BLaER1 (cell line): ENCODE measurements around the gene LZTS3.
"Not testable (repeated sequence)": the region's sequence is repeated elsewhere in the genome, so short reads cannot be mapped to it uniquely, and the experiment has no call there.

Experiments
- H3K27ac ChIP-seq: shearing (Covaris generic); formaldehyde crosslinking; 2 replicates; pipeline ENCODE4 v1.8.1; 2022
- H3K27me3 ChIP-seq: shearing (Covaris generic); formaldehyde crosslinking; 2 replicates; pipeline ENCODE4 v1.8.1; 2022
- H3K36me3 ChIP-seq: shearing (Covaris generic); formaldehyde crosslinking; 2 replicates; pipeline ENCODE4 v1.8.1; 2022
- H3K4me1 ChIP-seq: shearing (Covaris generic); formaldehyde crosslinking; 2 replicates; pipeline ENCODE4 v1.8.1; 2022
- H3K4me2 ChIP-seq: shearing (Covaris generic); formaldehyde crosslinking; 2 replicates; pipeline ENCODE4 v1.8.1; 2022
- H3K4me3 ChIP-seq: shearing (Covaris generic); formaldehyde crosslinking; 2 replicates; pipeline ENCODE4 v1.8.1; 2022
- H3K9ac ChIP-seq: shearing (Covaris generic); formaldehyde crosslinking; 2 replicates; pipeline ENCODE4 v1.8.1; 2022
- H3K9me3 ChIP-seq: shearing (Covaris generic); formaldehyde crosslinking; 2 replicates; pipeline ENCODE4 v1.8.1; 2022
- H4K20me1 ChIP-seq: shearing (Covaris generic); formaldehyde crosslinking; 2 replicates; pipeline ENCODE4 v1.8.1; 2022
- Cebpa-rat ChIP-seq: shearing (Covaris generic); IDR thresholded peaks from 2 replicates; pipeline ENCODE4 v1.8.1; 2022

Gene LZTS3

GRCh38 chr20:3141757-3142156 lies 31.6 kb downstream of the LZTS3 start:
- Histone ChIP-seq H3K4me1 (no peaks in the 10 kb centered on the region), H3K36me3 (peaks cover 70% of the 10 kb centered on the region), H3K9me3 (peaks cover 27% of the 10 kb centered on the region), H3K4me3 (no peak overlapping the region), H3K27me3 (no peaks in the 10 kb centered on the region), H3K27ac (no peak overlapping the region), H4K20me1 (peaks cover 94% of the 10 kb centered on the region), H3K4me2 (no peak overlapping the region), H3K9ac (no peak overlapping the region)
- TF ChIP-seq Cebpa-rat, result no peak

- H3K27ac ChIP-seq, result no peak overlapping the region
- H3K9ac ChIP-seq, result no peak overlapping the region
- peaks cover 32% of the 10 kb centered on the region for H3K36me3 ChIP-seq
- TF ChIP-seq Cebpa-rat, result no peak
- H3K4me2 ChIP-seq, result no peak overlapping the region
- peaks cover 92% of the 10 kb centered on the region for H4K20me1 ChIP-seq
- no peak overlapping the region for H3K4me3 ChIP-seq
- peaks cover under 1% of the 10 kb centered on the region; the same call in 1 of the 2 replicates for H3K9me3 ChIP-seq
- H3K4me1 ChIP-seq, result no peaks in the 10 kb centered on the region
- H3K27me3 ChIP-seq, result no peaks in the 10 kb centered on the region
Measured at GRCh38 chr20:3137492-3137891, 35.9 kb downstream of the LZTS3 start.

GRCh38 chr20:3135507-3136070 lies 37.8 kb downstream of the LZTS3 start:
- Histone ChIP-seq H3K36me3 (peaks cover 32% of the 10 kb centered on the region), H3K9ac (no peak overlapping the region), H3K4me3 (no peak overlapping the region), H3K27ac (no peak overlapping the region), H3K9me3 (no peaks in the 10 kb centered on the region), H3K4me2 (no peak overlapping the region), H3K27me3 (no peaks in the 10 kb centered on the region), H4K20me1 (peaks cover 83% of the 10 kb centered on the region), H3K4me1 (no peaks in the 10 kb centered on the region)
- TF ChIP-seq Cebpa-rat, result no peak

- Histone ChIP-seq H4K20me1 (peaks cover 77% of the 10 kb centered on the region), H3K27ac (no peak overlapping the region), H3K36me3 (peaks cover 33% of the 10 kb centered on the region), H3K9ac (no peak overlapping the region), H3K27me3 (no peaks in the 10 kb centered on the region), H3K4me3 (no peak overlapping the region), H3K4me1 (no peaks in the 10 kb centered on the region), H3K9me3 (peaks cover 5% of the 10 kb centered on the region; the same call in 1 of the 2 replicates), H3K4me2 (no peak overlapping the region)
- TF ChIP-seq Cebpa-rat, result no peak
Measured at GRCh38 chr20:3134151-3134550, 39.2 kb downstream of the LZTS3 start.

- no peaks in the 10 kb centered on the region for H3K4me1 ChIP-seq
- TF ChIP-seq Cebpa-rat, result no peak
- no peak overlapping the region for H3K4me2 ChIP-seq
- H3K27ac ChIP-seq, result no peak overlapping the region
- no peak overlapping the region for H3K9ac ChIP-seq
- H3K9me3 ChIP-seq, result peaks cover 5% of the 10 kb centered on the region; the same call in 1 of the 2 replicates
- H3K36me3 ChIP-seq, result peaks cover 33% of the 10 kb centered on the region; the same call in 1 of the 2 replicates
- H4K20me1 ChIP-seq, result peaks cover 75% of the 10 kb centered on the region
- no peaks in the 10 kb centered on the region for H3K27me3 ChIP-seq
- no peak overlapping the region for H3K4me3 ChIP-seq
Measured at GRCh38 chr20:3133155-3133554, 40.2 kb downstream of the LZTS3 start.

GRCh38 chr20:3130051-3130600 lies 43.2 kb downstream of the LZTS3 start:
- peaks cover 29% of the 10 kb centered on the region for H3K9me3 ChIP-seq
- no peak overlapping the region for H3K9ac ChIP-seq
- no peak overlapping the region for H3K4me2 ChIP-seq
- H3K27me3 ChIP-seq, result no peaks in the 10 kb centered on the region
- H3K36me3 ChIP-seq, result peaks cover 40% of the 10 kb centered on the region
- peaks cover 50% of the 10 kb centered on the region for H4K20me1 ChIP-seq
- no peak overlapping the region for H3K4me3 ChIP-seq
- TF ChIP-seq Cebpa-rat, result no peak
- no peaks in the 10 kb centered on the region for H3K4me1 ChIP-seq
- H3K27ac ChIP-seq, result no peak overlapping the region

- peaks cover 51% of the 10 kb centered on the region for H3K36me3 ChIP-seq
- peaks cover 44% of the 10 kb centered on the region for H4K20me1 ChIP-seq
- no peaks in the 10 kb centered on the region for H3K4me1 ChIP-seq
- no peak overlapping the region for H3K27ac ChIP-seq
- no peak overlapping the region for H3K4me3 ChIP-seq
- no peak overlapping the region for H3K9ac ChIP-seq
- peaks cover 39% of the 10 kb centered on the region for H3K9me3 ChIP-seq
- no peak for TF ChIP-seq Cebpa-rat
- H3K27me3 ChIP-seq, result no peaks in the 10 kb centered on the region
- H3K4me2 ChIP-seq, result no peak overlapping the region
Measured at GRCh38 chr20:3129094-3129493, 44.3 kb downstream of the LZTS3 start.

GRCh38 chr20:3128275-3128984 lies 44.9 kb downstream of the LZTS3 start:
- Histone ChIP-seq H3K36me3 (peaks cover 57% of the 10 kb centered on the region), H4K20me1 (peaks cover 39% of the 10 kb centered on the region), H3K9ac (no peak overlapping the region), H3K4me3 (no peak overlapping the region), H3K4me1 (no peaks in the 10 kb centered on the region), H3K27ac (no peak overlapping the region), H3K9me3 (peaks cover 46% of the 10 kb centered on the region), H3K4me2 (no peak overlapping the region), H3K27me3 (no peaks in the 10 kb centered on the region)
- TF ChIP-seq Cebpa-rat, result no peak

- Histone ChIP-seq H3K4me1 (peaks cover 3% of the 10 kb centered on the region; the same call in 1 of the 2 replicates), H3K9me3 (peaks cover 63% of the 10 kb centered on the region), H3K27ac (no peak overlapping the region), H3K27me3 (no peaks in the 10 kb centered on the region), H3K9ac (no peak overlapping the region), H3K4me2 (no peak overlapping the region), H3K4me3 (no peak overlapping the region), H4K20me1 (peaks cover 22% of the 10 kb centered on the region), H3K36me3 (peaks cover 71% of the 10 kb centered on the region)
- TF ChIP-seq Cebpa-rat, result no peak
Measured at GRCh38 chr20:3126527-3126859, 46.9 kb downstream of the LZTS3 start.

GRCh38 chr20:3125776-3126526 lies 47.4 kb downstream of the LZTS3 start:
- not testable (repeated sequence) for H3K27me3 ChIP-seq, H3K4me2 ChIP-seq, H3K4me1 ChIP-seq, H3K9ac ChIP-seq, H3K27ac ChIP-seq
- Histone ChIP-seq H4K20me1 (peaks cover 22% of the 10 kb centered on the region), H3K36me3 (peaks cover 76% of the 10 kb centered on the region), H3K9me3 (peaks cover 63% of the 10 kb centered on the region), H3K4me3 (0 out of 2 replicates have a peak overlapping the region, but pooled peaks have one; percentile 28)

GRCh38 chr20:3124773-3125560 lies 48.4 kb downstream of the LZTS3 start:
- Histone ChIP-seq H3K4me3 (peak overlapping the region; percentile 28; the same call in 1 of the 2 replicates), H4K20me1 (peaks cover 20% of the 10 kb centered on the region), H3K36me3 (peaks cover 85% of the 10 kb centered on the region), H3K9me3 (peaks cover 61% of the 10 kb centered on the region)
- H3K9ac ChIP-seq, H3K27ac ChIP-seq, H3K4me2 ChIP-seq, H3K4me1 ChIP-seq, H3K27me3 ChIP-seq: not testable (repeated sequence)

GRCh38 chr20:3124163-3124562 lies 49.2 kb downstream of the LZTS3 start:
- H3K9ac ChIP-seq, H3K27me3 ChIP-seq, H3K4me1 ChIP-seq, H3K27ac ChIP-seq, H3K4me2 ChIP-seq, H3K4me3 ChIP-seq: not testable (repeated sequence)
- Histone ChIP-seq H3K9me3 (peaks cover 58% of the 10 kb centered on the region), H3K36me3 (peaks cover 91% of the 10 kb centered on the region), H4K20me1 (peaks cover 14% of the 10 kb centered on the region; the same call in 1 of the 2 replicates)
